Stomach (tissue), 9 donors: ENCODE measurements around the gene AP1M1. TPM values are rescaled to one million over a fixed set of nuclear protein-coding genes. Genes with fewer than 3 reads are reported as not detected.
"Not testable (repeated sequence)": the region's sequence is repeated elsewhere in the genome, so short reads cannot be mapped to it uniquely, and the experiment has no call there.

Experiments
- DNase-seq, 2 donors: peaks; one replicate each; pipeline versions ENCODE4 v3.0.0 to v3.0.0-alpha.2; 2013 to 2019
- H3K27ac ChIP-seq, 5 donors: fragments of 200-600 bp in 4 of 5; sonication (generic) in 4 of 5; one replicate each; pipeline ENCODE4 v1.5.1; 2013 to 2019; ENCODE audit warnings: mild to moderate bottlenecking in 1 of 5, moderate library complexity in 1 of 5
- H3K27me3 ChIP-seq, 3 donors: fragments of 200-600 bp; sonication (generic); one replicate each; pipeline ENCODE4 v1.5.1; 2017 to 2019; ENCODE audit warnings: mixed run types in 1 of 3
- H3K36me3 ChIP-seq, 4 donors: fragments of 200-600 bp; sonication (generic); 1 replicate in 3 of 4; 2 replicates in 1 of 4; pipeline ENCODE4 v1.5.1; 2016 to 2019
- H3K4me1 ChIP-seq, 4 donors: fragments of 200-600 bp; sonication (generic); one replicate each; pipeline ENCODE4 v1.5.1; 2016 to 2019
- H3K4me3 ChIP-seq, 4 donors: fragments of 200-600 bp; sonication (generic) in 3 of 4; one replicate each; pipeline ENCODE4 v1.5.1; 2016 to 2019; ENCODE audit warnings: mild to moderate bottlenecking in 1 of 4
- H3K9me3 ChIP-seq, 4 donors: fragments of 200-600 bp; sonication (generic); one replicate each; pipeline ENCODE4 v1.5.1; 2016 to 2019
- CTCF ChIP-seq, 7 experiments: fragments of 450-650 bp in 4 of 7; fragments of 200-600 bp in 3 of 7; sonication (generic) in 3 of 7; IDR thresholded peaks; one replicate each; pipeline ENCODE4 v1.5.1; 2016 to 2019; ENCODE audit warnings: antibody characterized with exemption in 7 of 7, control low read depth in 2 of 7, mild to moderate bottlenecking in 1 of 7
- EP300 ChIP-seq: sonication (generic); formaldehyde crosslinking; IDR thresholded peaks from one replicate; pipeline ENCODE4 v1.6.1; 2017; ENCODE audit warnings: antibody characterized with exemption
- POLR2A ChIP-seq, 4 donors: fragments of 450-650 bp; IDR thresholded peaks; one replicate each; pipeline ENCODE4 v1.6.1; 2016; ENCODE audit warnings: antibody characterized with exemption in 4 of 4, control low read depth in 2 of 4, mild to moderate bottlenecking in 1 of 4, moderate library complexity in 1 of 4
- POLR2AphosphoS5 ChIP-seq, 3 donors: sonication (generic); formaldehyde crosslinking; IDR thresholded peaks; one replicate each; pipeline ENCODE4 v1.6.1; 2016; ENCODE audit warnings: antibody characterized with exemption in 3 of 3
- WGBS, 5 donors: extraction: QIAGEN DNeasy Blood & Tissue Kit in 3 of 5; methylation state at CpG; one replicate each; pipeline versions ENCODE4 v1.1.5 to v1.1.7; 2013 to 2018; 5-methylcytosine and 5-hydroxymethylcytosine counted together
- intact Hi-C: fragments of 100-400 bp; cut with DNase I; formaldehyde crosslinking; loops from one replicate; pipeline ENCODE4 v1.15.1; 2023; ENCODE audit warnings: low total_unique reads
- polyA plus RNA-seq, 3 donors: library from polyadenylated mRNA; stranded (reverse); fragments of 200-250 nt; gene quantifications; one replicate each; pipeline ENCODE4 v1.2.3, GENCODE V29; 2013
- total RNA-seq, 5 donors: library from RNA; depleted of rRNA; stranded (reverse); fragments of >200 nt; gene quantifications; one replicate each; pipeline versions ENCODE4 v1.1.0 to v1.2.3, GENCODE V29; 2014 to 2016
- donor health status: healthy with polysubstance abuse.
- donor health status: Bipolar disorder and iron deficiency.
- donor health status: healthy.

Gene AP1M1
- total and polyA plus RNA-seq, 8 donors = 2.0 to 92.4 (median 28.7) TPM

DNA sequence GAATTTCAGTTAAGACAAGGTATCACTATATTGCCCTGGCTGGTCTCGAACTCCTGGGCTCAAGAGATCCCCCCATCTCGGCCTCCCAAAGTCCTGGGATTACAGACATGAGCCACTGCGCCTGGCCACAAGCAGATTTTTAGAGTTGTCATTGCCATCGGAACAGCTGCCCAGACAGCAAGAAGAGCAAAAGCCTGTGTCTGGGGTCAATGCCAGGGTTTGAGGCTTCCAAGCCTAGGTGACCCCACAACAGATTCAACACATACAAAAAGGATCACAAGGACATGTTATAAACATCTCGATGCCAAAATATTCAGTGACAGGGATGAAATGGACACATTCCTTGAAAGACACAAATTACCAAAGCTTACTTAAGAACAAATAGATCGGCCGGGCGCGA, 86.8 kb downstream of the AP1M1 start:
- peak overlapping the region; percentile 83 to 96 (median 90) for H3K27ac ChIP-seq

GRCh38 chr19:16285079-16285478, 87.4 kb downstream of the AP1M1 start:
- H3K4me3 ChIP-seq, H3K36me3 ChIP-seq, DNase-seq, H3K27me3 ChIP-seq, intact Hi-C loops, H3K9me3 ChIP-seq: not testable (repeated sequence)
- Histone ChIP-seq H3K27ac (peak overlapping the region in 4 of 5 donors; percentile 83 to 96 (median 92)), H3K4me1 (peaks cover 18 to 67% (median 31%) of the 10 kb centered on the region in 4 donors)
- 77 to 93% (median 87%) methylated on average over 3 of the region's 3 CpGs for WGBS, 5 donors

More for the DNA sequence above, 86.8 kb downstream of the AP1M1 start:
- TF ChIP-seq POLR2A (IDR thresholded peaks at IDR 0.05) (no peak), EP300 (no peak), POLR2AphosphoS5 (IDR thresholded peaks at IDR 0.05) (no peak)
- H3K4me3 ChIP-seq = peak overlapping the region in 1 of 4 donors; percentile 16
- intact Hi-C loops = no loop called here
- no peaks in the 10 kb centered on the region for H3K27me3 ChIP-seq
- H3K36me3 ChIP-seq = no peaks in the 10 kb centered on the region
- WGBS, 5 donors = 84 to 92% (median 90%) methylated on average over 9 of the region's 9 CpGs
- no peaks in the 10 kb centered on the region for H3K9me3 ChIP-seq
- DNase-seq = no peak
- peaks cover 22 to 73% (median 36%) of the 10 kb centered on the region in 4 donors for H3K4me1 ChIP-seq

- TF ChIP-seq POLR2AphosphoS5 (IDR thresholded peaks at IDR 0.05) (peak in 1 of 3 donors; percentile 16), POLR2A (IDR thresholded peaks at IDR 0.05) (no peak), EP300 (no peak), CTCF (IDR thresholded peaks at IDR 0.05) (no peak)
- Histone ChIP-seq H3K4me1 (peaks cover 18 to 59% (median 31%) of the 10 kb centered on the region in 4 donors), H3K27ac (peak overlapping the region; percentile 37 to 96 (median 90)), H3K27me3 (no peaks in the 10 kb centered on the region), H3K9me3 (no peaks in the 10 kb centered on the region), H3K36me3 (no peaks in the 10 kb centered on the region), H3K4me3 (peak overlapping the region in 1 of 4 donors; percentile 14)
- DNase-seq = peak in 1 of 2 donors; percentile 77
- 16 to 30% (median 22%) methylated on average over 18 to 22 of the region's 22 CpGs for WGBS, 5 donors
- intact Hi-C loops = no loop called here
Measured at GRCh38 chr19:16285769-16286498, 88.2 kb downstream of the AP1M1 start.

GRCh38 chr19:16288544-16288943, 90.8 kb downstream of the AP1M1 start:
- DNase-seq = no peak
- no peak for TF ChIP-seq POLR2A (IDR thresholded peaks at IDR 0.05)
- no peak for TF ChIP-seq CTCF (IDR thresholded peaks at IDR 0.05)
- no peak for TF ChIP-seq EP300
- H3K9me3 ChIP-seq = no peaks in the 10 kb centered on the region
- H3K4me3 ChIP-seq = no peak overlapping the region
- H3K27me3 ChIP-seq = no peaks in the 10 kb centered on the region
- peak overlapping the region in 1 of 5 donors; percentile 96 for H3K27ac ChIP-seq
- peaks cover 30 to 52% (median 38%) of the 10 kb centered on the region in 4 donors for H3K4me1 ChIP-seq
- H3K36me3 ChIP-seq = no peaks in the 10 kb centered on the region
- 58 to 76% (median 72%) methylated on average over 9 of the region's 9 CpGs for WGBS, 5 donors
- intact Hi-C loops = no loop called here

GRCh38 chr19:16289594-16289993, 91.9 kb downstream of the AP1M1 start:
- no peak overlapping the region for H3K4me3 ChIP-seq
- no peaks in the 10 kb centered on the region for H3K36me3 ChIP-seq
- no peaks in the 10 kb centered on the region for H3K27me3 ChIP-seq
- no peaks in the 10 kb centered on the region for H3K9me3 ChIP-seq
- DNase-seq = no peak
- WGBS, 5 donors = 69 to 85% (median 74%) methylated on average over 7 of the region's 7 CpGs
- TF ChIP-seq POLR2AphosphoS5 (IDR thresholded peaks at IDR 0.05) = no peak
- TF ChIP-seq EP300 = no peak
- TF ChIP-seq POLR2A (IDR thresholded peaks at IDR 0.05) = no peak
- TF ChIP-seq CTCF (IDR thresholded peaks at IDR 0.05) = no peak
- peak overlapping the region in 1 of 5 donors; percentile 4 for H3K27ac ChIP-seq
- peaks cover 29 to 50% (median 36%) of the 10 kb centered on the region in 4 donors for H3K4me1 ChIP-seq
- intact Hi-C loops = no loop called here
